HG02623 (cell line): ENCODE results near the gene SLC30A1.
"Not testable (repeated sequence)": the region's sequence is repeated elsewhere in the genome, so short reads cannot be mapped to it uniquely, and the experiment has no call there.

Source experiments
- ATAC-seq: cut with Tn5 transposase; IDR thresholded peaks from one replicate; pipeline ENCODE4 v1.9.1; 2021; ENCODE audit warnings: moderate library complexity; ENCODE audit not compliant: unreplicated experiment

The SLC30A1 gene, protein sequence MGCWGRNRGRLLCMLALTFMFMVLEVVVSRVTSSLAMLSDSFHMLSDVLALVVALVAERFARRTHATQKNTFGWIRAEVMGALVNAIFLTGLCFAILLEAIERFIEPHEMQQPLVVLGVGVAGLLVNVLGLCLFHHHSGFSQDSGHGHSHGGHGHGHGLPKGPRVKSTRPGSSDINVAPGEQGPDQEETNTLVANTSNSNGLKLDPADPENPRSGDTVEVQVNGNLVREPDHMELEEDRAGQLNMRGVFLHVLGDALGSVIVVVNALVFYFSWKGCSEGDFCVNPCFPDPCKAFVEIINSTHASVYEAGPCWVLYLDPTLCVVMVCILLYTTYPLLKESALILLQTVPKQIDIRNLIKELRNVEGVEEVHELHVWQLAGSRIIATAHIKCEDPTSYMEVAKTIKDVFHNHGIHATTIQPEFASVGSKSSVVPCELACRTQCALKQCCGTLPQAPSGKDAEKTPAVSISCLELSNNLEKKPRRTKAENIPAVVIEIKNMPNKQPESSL

DNA sequence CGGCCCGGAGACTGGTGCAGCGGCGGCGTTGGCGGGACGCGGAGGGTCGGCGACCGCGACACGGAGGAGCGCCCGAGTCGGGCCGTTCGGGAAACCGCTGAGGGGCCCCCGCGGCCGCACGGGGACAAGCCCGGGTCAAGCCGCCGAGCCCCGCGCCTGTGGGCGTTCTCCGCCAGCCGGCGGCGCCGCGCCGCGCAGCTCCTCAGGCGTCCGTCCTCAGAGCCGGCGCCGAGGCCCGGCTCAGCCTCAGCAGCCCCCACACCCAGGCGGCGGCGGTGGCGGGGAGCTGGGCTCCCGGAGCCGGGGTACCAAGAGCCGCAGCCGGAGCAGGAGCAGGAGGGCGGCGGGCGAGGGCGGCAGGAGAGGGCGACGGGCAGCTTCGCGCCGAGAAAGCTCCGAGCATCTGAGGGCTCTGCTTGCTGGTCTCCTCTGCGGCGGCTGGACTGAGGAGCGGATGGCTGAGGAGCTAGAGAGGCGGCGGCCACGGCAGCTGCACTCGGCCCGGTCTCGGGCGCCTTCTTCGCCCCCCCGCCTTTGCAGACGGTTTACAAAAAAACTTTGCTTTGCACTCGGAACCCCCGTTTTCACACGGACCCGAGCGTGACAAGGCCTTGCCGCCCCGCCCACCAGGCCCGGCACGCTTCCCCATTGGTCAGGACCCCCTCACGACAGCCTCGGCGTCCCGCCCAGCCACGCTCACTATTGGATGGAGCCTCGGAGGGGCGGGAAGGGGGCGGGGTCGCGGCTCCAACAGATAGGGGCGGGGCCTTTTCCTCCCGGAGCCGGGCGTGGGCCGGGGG is at the start of gene SLC30A1:
Gene SLC30A1 (minus strand): TSS at position 522 of the 800 bp plus-strand sequence. CDS start 549 bp downstream, outside the sequence.
- peak; percentile 80 for ATAC-seq

DNA sequence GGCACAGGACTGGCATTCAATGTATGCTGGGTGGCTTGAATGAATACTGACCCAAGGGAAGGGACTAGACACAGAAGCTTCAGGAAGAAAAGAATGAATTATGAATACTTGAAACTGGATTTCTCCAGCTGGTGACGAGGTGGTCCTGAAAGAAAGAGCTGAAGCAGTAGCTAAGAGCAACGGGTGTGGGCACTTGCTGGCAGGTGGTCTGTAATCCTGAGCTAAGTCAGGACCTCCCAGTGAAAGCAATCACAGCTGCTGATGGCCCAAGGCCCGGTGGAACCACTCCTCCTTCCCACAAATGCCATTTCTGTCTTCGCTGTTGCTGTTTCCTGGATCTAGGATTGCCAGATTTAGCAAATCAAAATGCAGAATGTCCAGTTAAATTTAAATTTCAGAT is 49.5 kb upstream of the SLC30A1 start:
- ATAC-seq, result no peak

DNA sequence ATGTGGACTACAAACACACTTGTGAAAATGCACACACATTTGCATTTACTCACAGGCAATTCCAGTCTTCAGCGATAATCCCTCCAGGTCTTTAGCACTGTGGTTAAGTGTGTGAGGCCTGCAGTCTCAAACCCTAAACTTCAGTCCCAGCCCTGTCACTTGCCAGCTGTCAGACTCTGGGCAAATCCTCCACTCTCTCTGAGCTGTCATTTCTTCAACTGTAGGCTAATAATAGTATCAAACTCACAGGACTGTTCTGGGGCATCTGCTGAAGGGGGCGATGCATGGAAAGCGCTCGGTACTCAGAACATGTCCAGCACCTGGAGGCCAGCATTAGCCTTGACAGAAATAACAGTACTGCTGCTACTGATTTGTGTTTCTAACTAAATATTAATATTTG is 48.3 kb upstream of the SLC30A1 start:
- ATAC-seq, result no peak

DNA sequence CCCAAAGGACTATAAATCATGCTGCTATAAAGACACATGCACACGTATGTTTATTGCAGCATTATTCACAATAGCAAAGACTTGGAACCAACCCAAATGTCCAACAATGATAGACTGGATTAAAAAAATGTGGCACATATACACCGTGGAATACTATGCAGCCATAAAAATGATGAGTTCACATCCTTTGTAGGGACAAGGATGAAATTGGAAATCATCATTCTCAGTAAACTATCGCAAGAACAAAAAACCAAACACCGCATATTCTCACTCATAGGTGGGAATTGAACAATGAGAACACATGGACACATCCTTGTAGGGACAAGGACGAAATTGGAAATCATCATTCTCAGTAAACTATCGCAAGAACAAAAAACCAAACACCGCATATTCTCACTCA is 46.9 kb upstream of the SLC30A1 start:
- not testable (repeated sequence) for ATAC-seq

DNA sequence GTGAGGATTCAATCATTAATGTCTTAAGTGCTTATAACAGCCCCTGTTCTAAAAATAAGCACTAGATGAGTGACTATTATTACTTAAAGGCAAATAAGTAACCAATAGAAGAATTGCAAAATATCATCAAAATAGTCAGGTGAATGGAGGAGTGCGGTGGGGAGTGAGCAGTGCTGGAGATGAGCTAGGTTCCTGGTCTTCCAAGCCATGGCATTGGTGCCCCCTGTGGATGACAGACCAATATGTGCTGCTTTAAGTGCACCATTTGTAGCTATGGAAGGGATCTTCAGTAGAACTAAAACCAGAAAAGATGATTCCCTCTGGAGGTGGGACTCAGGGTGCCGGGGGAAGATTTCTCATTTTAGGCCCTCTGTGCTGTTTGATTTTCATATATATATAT is 46.1 kb upstream of the SLC30A1 start:
- ATAC-seq, result no peak

DNA sequence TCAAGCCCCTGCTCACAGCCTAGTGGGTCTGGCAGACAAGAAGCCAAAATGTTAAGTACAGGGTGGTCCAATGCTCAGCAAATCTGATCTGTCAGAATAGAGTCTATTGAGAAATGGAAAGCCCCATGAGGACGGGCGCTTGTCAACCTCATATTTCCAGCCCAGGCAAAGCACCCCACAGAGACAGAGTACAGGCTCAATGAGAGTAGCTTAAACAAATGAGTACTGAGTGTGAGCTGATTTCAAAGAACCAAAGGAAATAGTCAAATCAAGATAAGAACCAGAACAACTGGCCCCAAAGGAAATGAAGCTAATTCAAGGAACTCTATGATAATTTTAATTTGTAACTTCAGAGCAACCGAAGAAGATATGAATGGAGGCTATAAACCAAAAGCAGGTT is 44.6 kb upstream of the SLC30A1 start:
- no peak for ATAC-seq

DNA sequence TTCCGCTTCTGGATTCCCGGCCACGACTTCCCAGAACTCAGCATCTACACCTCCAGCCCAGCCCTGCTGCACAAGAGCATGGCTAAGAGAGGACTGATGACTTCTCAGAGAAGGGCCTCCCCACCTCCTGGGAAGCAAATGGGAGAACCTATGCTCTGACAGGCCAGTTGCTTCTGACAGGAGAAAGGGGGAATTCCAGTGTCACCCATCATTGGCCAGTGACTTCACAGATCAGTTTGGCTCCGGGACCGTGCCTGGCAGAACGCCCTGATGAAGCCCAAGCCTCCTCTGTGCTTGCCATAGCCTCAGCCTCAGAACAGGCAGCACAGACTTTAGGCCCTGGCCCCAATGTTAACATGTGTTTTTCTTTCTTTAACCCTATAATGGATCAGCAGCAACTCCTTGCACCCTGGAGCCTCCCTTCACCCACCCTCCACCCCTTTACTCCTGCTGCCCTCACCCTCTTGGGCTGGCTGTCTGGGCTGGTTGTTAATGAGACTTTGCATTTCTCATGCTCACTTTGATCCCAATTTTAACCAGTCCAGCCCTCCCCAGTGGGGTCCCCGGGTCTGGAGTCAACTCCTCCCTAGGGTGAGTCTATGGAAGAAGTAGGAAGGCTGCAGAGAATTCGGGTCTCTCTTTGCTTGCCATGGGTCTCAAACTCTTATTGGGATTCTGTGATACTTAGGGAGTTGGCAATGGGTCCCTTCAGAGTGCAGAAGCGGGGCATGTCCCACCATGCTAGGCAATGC is 42.7 kb upstream of the SLC30A1 start:
- ATAC-seq, result no peak

DNA sequence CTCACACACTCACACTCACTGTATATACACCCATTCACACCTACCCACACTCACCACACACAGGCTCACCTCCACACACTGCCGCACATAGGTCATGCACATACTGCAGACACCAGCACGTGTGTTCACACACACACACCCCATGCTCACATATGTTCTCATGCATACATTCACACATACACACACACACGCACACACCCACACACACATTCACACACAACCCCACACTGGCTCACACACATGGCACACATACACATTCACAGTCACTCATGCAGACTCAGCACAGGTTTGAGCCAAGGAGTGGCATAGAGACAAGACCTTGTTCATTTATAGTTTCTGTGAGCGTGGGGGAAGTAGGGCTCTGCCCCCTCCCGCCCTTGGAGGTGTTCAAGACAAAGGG is 41.1 kb upstream of the SLC30A1 start:
- ATAC-seq, result no peak

DNA sequence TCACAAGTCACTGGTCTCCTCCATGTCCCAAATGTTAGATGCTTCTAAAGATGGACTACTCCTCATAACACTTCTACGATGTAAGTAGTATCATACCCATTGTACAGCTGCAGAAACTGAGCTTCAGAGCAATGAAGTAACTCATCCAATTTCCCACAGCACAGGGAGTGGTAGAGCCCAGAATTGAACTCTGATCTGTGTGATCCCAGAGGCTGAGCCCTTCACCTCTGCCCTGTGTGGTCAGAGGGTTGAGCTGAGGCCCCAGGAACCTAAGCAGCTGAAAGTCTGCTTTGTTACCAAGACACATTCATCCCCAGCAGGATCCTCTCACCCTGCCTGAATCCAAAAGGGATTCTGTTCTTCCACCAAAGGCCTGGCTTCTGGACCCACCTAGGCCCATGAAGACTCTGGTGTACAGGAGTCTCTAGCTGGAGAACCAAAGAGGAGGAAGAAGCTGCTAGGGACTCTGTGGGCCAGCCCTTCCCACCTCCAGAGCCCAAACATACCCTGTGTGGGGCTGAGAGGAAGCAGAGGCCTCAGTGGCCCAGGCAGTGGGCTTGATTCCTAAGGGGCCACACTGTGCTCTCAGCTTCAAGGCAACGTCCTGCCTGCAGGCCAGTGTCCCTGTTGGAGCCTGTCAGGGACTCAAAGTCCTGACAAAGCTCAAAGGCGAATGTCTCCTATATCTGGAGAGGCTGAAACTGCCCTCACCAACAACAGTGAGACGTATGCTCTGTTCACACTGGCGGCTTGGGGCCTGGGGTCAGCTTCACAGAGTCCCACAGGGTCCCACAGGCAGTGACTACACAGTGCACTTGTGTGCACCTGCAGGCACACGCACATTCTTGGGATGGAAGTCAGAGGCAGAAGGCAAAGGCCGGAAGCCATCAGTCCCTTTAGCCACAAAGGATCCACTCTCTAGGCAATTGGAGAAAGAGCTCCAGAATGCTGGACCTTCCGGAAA is 40.4 kb upstream of the SLC30A1 start:
- ATAC-seq, result no peak

DNA sequence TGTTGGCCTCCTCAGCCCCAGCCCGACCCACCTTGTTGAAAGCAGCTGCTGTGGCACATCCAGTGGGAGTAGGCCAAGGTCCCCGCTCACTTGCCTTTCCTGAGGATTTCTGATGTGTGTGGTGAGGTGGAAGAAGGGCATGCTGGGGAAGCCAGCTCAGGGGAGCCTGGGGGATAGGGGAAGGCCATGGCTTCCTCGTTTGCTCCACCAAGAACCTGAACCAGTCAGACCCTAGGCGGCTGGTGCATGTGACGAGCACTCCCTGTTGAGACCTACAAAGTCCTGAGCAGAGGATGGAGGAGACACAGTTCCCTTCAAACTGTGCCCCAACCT is 38.0 kb upstream of the SLC30A1 start:
- no peak for ATAC-seq

DNA sequence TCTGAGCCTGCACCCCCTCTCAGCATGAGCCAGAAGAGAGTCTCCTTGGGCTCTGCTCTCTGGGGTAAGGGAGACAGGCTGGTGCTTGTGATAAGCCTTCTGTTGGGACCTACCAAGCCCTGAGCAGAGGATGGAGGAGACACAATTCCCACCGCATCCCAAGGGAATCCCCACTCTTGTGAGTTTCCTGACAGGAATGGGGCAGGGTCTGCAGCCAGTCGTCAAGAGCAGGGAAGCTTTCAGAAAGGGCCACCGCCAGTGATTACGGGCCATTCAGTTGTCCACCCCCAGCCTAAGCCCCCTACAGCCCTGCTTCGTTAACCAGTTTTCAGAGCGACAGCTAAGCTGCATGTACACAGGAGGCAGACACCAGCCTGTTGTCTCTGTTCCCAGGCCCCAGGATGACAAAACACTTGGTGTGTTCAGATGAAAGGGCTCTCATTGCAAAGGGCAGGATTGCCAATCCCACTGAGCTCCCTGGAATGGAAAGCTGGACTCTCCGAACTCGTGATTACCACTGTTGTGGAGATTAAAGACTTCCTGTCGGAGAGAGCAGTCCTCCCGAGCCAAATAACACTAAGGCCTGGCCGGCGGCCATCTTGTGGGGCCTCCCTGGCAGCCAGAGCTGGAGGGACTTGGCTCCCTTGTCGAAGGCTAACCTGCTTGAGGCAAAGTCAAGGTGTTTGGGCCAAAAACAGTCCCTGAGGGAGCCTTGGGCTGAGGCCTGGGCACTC is 37.4 kb upstream of the SLC30A1 start:
- no peak for ATAC-seq

DNA sequence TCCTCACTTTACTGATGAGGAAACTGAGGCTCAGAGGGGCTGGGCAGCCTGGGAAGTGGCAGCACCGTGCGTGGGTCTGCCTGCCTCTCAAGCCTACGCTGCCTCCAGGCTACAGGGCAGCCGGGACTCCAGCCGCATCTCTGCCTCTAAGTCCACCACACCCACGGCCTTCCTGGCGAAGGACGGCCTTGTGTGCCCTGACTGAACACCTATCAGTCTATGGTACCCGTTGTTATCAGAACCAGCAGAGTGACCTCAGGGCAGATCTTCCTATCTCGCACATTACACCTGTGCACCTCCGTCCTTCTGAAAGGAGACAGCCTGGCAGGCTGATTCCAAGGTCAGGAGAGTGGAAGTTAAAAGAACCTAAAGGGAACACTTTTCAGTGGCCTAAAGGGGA is 35.7 kb upstream of the SLC30A1 start:
- no peak for ATAC-seq

DNA sequence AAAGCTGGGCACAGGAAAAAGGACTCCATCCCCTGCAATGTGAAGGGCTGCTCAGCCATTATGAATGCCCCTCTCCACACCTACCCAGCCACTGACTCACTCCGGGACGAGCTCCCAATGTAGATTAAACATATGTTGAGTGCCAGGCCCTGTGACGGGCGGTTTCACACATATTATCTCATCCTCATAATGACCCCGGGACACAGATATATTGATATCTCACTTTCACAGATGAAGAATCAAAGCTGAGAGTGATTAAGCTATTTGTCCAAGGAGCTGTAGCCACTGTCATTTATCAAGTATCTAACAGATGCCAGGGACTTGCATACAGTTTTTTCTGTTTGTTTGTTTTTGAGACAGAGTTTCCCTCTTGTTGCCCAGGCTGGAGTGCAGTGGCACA is 35.0 kb upstream of the SLC30A1 start:
- no peak for ATAC-seq

DNA sequence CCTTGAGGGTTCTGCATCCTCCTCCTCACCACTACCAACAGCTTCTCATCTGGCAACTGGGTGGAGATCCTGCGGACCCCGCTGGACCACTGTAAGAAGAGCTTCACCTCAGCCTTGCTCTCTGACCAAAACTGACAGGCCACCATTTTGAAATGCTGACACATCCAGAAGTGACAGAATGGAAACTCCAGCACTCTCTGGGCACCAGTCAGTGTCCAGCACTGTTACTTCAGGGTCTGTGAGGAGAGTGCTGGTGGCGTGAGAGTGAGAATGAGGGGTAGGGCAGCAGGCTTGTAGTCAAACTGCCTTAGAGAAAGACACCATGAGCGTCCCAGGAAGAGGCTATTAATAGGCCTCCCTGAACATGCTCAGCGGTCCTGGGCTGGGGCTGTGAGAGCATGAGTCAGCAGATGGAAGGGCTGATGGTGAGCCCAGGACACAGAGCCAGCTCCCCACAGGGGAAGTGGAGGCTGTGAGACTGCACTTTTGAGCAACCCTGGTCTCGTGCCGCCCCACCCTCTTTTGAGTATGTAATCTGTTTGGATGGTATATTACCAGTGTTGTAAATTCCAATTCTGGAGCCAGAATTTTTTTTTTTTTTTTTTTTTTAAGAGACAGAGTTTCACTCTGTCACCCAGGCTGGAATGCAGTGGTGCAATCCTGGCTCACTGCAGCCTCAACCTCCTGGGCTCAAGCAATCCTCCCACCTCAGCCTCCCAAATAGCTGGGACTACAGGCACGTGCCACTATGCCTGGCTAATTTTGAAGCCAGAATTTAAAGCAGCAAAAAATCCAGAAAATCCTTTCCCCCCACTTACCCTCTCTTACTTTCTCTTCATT is 34.4 kb upstream of the SLC30A1 start:
- no peak for ATAC-seq

DNA sequence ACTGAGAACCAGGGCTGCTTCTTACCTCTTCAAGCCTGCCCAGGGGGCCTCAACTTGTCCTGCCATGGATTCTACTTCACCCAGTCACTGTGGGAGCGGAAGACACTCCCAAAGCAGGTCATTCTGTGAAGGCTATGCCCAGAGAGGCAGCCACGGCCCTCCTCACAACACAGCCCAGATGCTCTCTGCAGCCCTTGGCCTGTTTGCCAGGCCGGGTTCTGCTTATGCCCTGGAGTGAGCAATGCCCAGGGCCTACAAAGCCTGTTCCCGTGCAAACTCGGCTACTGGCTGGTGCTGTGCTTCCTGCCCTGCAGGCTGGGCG is 33.8 kb upstream of the SLC30A1 start:
- no peak for ATAC-seq

DNA sequence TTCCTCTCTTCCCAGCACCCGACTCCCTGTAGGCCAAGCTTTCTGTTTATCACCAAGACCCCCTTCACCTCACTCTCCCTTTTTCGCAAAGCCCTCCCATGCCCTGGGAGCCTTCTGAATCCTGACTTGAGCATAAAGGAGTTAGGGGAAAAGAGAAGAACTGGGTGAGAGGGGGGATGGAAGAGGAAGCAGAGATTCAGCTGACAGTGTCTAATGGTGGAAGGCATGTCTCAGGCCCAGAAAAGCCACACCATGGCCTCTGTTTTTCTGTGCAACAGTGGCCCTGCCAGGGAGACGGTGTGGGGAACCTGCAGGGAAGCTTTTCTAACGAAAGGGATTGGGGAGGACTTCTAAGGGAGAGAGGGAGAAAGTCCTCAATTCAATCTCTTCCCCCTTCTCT is 32.9 kb upstream of the SLC30A1 start:
- no peak for ATAC-seq

DNA sequence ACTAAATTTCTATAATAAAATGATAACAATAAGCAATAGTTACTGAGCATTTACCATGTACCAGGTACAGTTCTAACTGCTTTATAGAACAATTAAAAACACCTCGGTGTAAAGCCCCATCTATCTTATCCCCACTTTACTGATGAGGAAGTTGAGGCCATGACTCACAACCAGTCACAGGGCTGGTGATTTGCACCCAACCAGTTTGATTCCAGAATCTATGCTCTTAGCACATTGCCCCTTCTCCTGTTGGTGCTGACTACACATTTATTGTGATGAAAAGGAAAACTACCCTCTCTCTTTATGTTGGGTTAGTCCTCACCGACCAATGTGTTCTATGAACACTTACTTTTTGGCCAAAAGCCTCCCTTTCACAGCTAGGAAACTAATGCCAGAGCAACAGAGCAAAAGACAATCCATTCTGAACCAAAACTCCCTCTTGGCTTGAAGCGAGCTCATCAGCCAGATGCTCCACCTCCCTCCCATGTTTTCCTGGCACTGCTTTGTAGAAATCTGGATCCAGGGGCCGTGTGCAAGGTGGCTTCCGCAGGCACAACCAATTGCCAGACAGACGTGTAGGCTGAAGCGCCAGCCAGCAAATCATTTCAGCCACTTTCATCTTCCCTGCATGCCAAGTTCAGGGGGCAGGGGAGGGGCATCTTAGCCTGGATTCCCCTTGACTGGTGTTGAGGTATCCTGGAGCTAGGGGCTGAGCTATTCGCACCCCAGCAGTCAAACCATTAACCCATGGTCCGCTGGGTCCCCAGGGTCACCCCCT is 32.0 kb upstream of the SLC30A1 start:
- ATAC-seq, result no peak
